ENCODE results near the gene KCTD4. TPM values are rescaled to one million over a fixed set of nuclear protein-coding genes. Genes with fewer than 3 reads are reported as not detected.

KCTD4 gene
- polyA plus RNA-seq, 1 experiment: 0.14 TPM

DNA sequence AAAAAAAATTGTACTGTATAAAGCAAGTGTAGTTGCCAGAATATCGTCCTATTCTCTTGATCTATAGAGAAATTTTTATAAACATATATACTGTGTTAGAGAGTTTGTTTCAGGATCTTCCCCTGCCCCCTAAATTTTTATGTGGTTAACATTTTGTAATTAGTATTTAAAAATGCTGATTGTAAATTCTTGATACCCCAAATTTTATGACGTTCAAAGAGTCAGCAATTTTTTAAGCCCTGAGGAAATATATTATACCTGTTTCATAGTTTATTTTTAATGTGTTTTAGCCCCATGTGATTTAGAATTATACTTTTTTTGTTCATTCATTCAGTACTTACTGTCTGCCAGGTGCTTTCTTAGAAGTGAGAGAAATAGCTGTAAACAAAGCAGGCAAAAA, 7.3 kb upstream of the KCTD4 start:
- DNase-seq (ENCODE audit: low read depth, low spot score): no peak
- Histone ChIP-seq H3K9me3 (ENCODE audit: control insufficient read depth, insufficient read depth, low read length) (no peaks in the 10 kb centered on the region), H3K27ac (ENCODE audit: low read depth, low read length) (peak overlapping the region; percentile 42), H3K4me3 (ENCODE audit: low read depth, low read length) (no peak overlapping the region), H3K27me3 (ENCODE audit: control insufficient read depth, insufficient read depth, low read length) (no peaks in the 10 kb centered on the region)
- CTCF ChIA-PET: interaction anchor here (0.8 kb wide), 1 partner anchor 73 kb away, joined by 3 read pairs; no protein-coding TSS in a partner anchor
- POLR2A ChIA-PET: no interaction called here
- TF ChIP-seq, protein P1, sequence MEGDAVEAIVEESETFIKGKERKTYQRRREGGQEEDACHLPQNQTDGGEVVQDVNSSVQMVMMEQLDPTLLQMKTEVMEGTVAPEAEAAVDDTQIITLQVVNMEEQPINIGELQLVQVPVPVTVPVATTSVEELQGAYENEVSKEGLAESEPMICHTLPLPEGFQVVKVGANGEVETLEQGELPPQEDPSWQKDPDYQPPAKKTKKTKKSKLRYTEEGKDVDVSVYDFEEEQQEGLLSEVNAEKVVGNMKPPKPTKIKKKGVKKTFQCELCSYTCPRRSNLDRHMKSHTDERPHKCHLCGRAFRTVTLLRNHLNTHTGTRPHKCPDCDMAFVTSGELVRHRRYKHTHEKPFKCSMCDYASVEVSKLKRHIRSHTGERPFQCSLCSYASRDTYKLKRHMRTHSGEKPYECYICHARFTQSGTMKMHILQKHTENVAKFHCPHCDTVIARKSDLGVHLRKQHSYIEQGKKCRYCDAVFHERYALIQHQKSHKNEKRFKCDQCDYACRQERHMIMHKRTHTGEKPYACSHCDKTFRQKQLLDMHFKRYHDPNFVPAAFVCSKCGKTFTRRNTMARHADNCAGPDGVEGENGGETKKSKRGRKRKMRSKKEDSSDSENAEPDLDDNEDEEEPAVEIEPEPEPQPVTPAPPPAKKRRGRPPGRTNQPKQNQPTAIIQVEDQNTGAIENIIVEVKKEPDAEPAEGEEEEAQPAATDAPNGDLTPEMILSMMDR (IDR thresholded peaks at IDR 0.05; ENCODE audit: low read depth, low read length): no peak

GRCh38 chr13:45207319-45207718, 6.5 kb upstream of the KCTD4 start:
- Histone ChIP-seq H3K9me3 (ENCODE audit: control insufficient read depth, insufficient read depth, low read length) (no peaks in the 10 kb centered on the region), H3K27me3 (ENCODE audit: control insufficient read depth, insufficient read depth, low read length) (no peaks in the 10 kb centered on the region), H3K27ac (ENCODE audit: low read depth, low read length) (peak overlapping the region; percentile 91), H3K4me3 (ENCODE audit: low read depth, low read length) (no peak overlapping the region)
- TF ChIP-seq, protein P1 (IDR thresholded peaks at IDR 0.05; ENCODE audit: low read depth, low read length): no peak
- ChIA-PET POLR2A (interaction anchor here (0.6 kb wide), 2 partner anchors 58 to 771 kb away, joined by 3 to 4 read pairs; no protein-coding TSS in a partner anchor), CTCF (interaction anchor here (0.6 kb wide), 1 partner anchor 104 kb away, joined by 3 read pairs; no protein-coding TSS in a partner anchor)
- no peak for DNase-seq (ENCODE audit: low read depth, low spot score)

DNA sequence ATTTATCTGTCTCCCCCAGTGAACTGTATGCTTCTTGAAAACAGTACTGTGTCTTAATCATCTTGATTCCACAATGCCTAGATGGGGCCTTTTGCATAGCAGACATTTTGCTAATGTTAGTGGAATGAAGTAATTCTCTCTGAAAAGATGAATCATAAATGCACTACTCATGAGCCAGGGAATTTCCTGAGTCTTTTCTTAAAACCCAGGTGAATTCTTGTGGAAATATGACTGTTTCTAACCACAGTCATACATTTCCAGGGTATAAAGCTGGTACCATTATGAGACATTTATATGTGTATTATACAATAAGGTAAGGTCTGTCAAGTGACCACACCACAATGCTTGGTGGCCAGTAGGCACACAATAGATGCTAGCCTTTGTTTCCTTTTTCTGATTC, 5.5 kb upstream of the KCTD4 start:
- Histone ChIP-seq H3K4me3 (ENCODE audit: low read depth, low read length) (no peak overlapping the region), H3K27me3 (ENCODE audit: control insufficient read depth, insufficient read depth, low read length) (no peaks in the 10 kb centered on the region), H3K9me3 (ENCODE audit: control insufficient read depth, insufficient read depth, low read length) (no peaks in the 10 kb centered on the region), H3K27ac (ENCODE audit: low read depth, low read length) (peak overlapping the region; percentile 91)
- peak; percentile 74 for DNase-seq (ENCODE audit: low read depth, low spot score)
- ChIA-PET CTCF (no interaction called here), POLR2A (no interaction called here)
- TF ChIP-seq, protein P1 (IDR thresholded peaks at IDR 0.05; ENCODE audit: low read depth, low read length): no peak

DNA sequence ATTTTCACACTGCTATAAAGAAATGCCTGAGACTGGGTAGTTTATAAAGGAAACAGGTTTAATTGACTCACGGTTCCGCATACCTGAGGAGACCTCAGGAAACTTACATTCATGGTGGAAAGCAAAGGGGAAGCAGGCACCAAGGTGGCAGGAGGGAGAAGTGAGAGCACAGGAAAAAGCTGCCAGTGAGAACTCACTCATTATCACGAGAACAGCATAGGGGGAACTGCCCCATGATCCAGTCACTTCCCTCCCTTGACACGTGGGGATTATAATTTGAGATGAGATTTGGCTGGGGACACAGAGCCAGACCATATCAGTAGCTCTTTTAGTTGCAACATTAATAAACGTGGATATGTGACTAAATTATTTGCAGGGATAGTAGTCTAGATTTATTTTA, 4.3 kb upstream of the KCTD4 start:
- H3K9me3 ChIP-seq (ENCODE audit: control insufficient read depth, insufficient read depth, low read length): no peaks in the 10 kb centered on the region
- peak overlapping the region; percentile 48 for H3K27ac ChIP-seq (ENCODE audit: low read depth, low read length)
- TF ChIP-seq, protein P1 (IDR thresholded peaks at IDR 0.05; ENCODE audit: low read depth, low read length): no peak
- H3K27me3 ChIP-seq (ENCODE audit: control insufficient read depth, insufficient read depth, low read length): no peaks in the 10 kb centered on the region
- DNase-seq (ENCODE audit: low read depth, low spot score): no peak
- H3K4me3 ChIP-seq (ENCODE audit: low read depth, low read length): no peak overlapping the region
- ChIA-PET CTCF (interaction anchor here (0.7 kb wide), 1 partner anchor 12 kb away, joined by 3 read pairs; no protein-coding TSS in a partner anchor), POLR2A (no interaction called here)

- Histone ChIP-seq H3K27me3 (ENCODE audit: control insufficient read depth, insufficient read depth, low read length) (no peaks in the 10 kb centered on the region), H3K9me3 (ENCODE audit: control insufficient read depth, insufficient read depth, low read length) (no peaks in the 10 kb centered on the region), H3K4me3 (ENCODE audit: low read depth, low read length) (no peak overlapping the region), H3K27ac (ENCODE audit: low read depth, low read length) (no peak overlapping the region)
- ChIA-PET POLR2A (no interaction called here), CTCF (interaction anchor here (1.0 kb wide), 1 partner anchor 153 kb away, joined by 9 read pairs; no protein-coding TSS in a partner anchor)
- DNase-seq (ENCODE audit: low read depth, low spot score): no peak
- TF ChIP-seq, protein P1 (IDR thresholded peaks at IDR 0.05; ENCODE audit: low read depth, low read length): no peak
Observed at GRCh38 chr13:45199711-45200110, 1.1 kb downstream of the KCTD4 start.
